ENCODE measurements around the gene OGFRL1.

OGFRL1 gene

DNA sequence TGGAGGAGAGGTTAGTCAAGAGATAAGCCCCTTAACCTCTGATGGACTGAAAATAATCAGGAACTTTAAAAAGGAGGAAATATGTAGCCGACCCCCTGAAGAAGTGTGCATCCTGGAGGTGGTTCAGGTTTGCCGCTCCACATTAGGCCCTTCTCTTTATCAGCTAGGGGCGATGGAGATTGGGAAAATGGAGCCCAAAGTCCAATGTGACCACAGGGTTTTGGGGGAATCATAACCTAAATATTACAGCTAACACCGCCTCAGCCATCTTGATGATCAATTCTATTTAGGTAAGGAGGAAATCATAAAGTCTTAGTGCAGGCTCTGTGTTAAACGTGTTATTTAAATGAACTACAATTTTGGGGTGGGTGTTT is 1.2 kb downstream of the OGFRL1 start:
- TF ChIP-seq, protein P1, sequence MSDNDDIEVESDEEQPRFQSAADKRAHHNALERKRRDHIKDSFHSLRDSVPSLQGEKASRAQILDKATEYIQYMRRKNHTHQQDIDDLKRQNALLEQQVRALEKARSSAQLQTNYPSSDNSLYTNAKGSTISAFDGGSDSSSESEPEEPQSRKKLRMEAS (IDR thresholded peaks at IDR 0.05) = no peak
- no peak for TF ChIP-seq ZBTB7A (IDR thresholded peaks at IDR 0.05; ENCODE audit: low read depth)

DNA sequence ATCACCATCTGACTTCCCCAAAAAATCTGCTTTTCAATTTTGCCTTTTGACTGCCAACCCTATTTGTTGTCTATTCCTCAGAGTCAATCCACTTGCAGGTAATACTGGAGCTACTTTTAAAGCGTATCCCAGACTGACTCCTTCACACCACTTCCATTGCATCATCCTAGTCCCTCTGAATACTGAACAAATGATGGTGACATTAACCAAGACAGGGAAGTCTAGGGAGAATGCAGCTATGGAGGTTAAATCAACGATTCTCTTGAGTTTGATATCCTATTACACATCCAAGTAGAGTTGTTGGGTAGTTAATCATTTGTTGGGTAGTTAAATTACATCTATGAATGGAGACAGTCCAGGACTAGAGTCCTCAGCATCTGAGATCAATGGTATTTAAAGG is 2.0 kb downstream of the OGFRL1 start:
- TF ChIP-seq EP300 (IDR thresholded peaks at IDR 0.05; ENCODE audit: borderline replicate concordance) (no peak), FOXM1 (IDR thresholded peaks at IDR 0.05; ENCODE audit: borderline replicate concordance, low read depth) (no peak), TAF1 (IDR thresholded peaks at IDR 0.05; ENCODE audit: low read depth) (no peak), TEAD4 (IDR thresholded peaks at IDR 0.05) (no peak), CEBPB (IDR thresholded peaks at IDR 0.05) (no peak)

DNA sequence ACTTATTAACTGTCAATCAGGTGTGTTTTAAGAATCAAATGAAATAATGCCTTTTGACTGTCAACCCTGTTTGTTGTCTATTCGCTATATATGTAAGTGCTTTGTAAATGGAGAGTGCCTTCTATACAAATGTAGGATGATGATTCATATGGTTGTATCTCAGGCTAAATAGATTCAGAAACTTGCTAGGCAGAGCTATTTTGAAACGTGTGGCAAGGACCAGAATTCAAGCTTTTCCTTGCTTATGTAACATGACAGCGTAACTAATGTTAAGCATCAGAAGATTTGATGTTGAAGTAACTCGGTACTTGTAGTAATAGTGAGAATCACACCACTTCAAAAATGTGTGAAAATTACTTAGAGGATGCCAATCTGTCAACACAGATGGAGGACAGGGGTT is 3.4 kb downstream of the OGFRL1 start:
- TF ChIP-seq YY1 (IDR thresholded peaks at IDR 0.05; ENCODE audit: low read depth) = no peak
- no peak for TF ChIP-seq TAF1 (IDR thresholded peaks at IDR 0.05; ENCODE audit: low read depth)
- TF ChIP-seq NFIC (IDR thresholded peaks at IDR 0.05) = no peak
- TF ChIP-seq EP300 (IDR thresholded peaks at IDR 0.05; ENCODE audit: borderline replicate concordance) = no peak
- no peak for TF ChIP-seq TEAD4 (IDR thresholded peaks at IDR 0.05)
- TF ChIP-seq, protein P2, sequence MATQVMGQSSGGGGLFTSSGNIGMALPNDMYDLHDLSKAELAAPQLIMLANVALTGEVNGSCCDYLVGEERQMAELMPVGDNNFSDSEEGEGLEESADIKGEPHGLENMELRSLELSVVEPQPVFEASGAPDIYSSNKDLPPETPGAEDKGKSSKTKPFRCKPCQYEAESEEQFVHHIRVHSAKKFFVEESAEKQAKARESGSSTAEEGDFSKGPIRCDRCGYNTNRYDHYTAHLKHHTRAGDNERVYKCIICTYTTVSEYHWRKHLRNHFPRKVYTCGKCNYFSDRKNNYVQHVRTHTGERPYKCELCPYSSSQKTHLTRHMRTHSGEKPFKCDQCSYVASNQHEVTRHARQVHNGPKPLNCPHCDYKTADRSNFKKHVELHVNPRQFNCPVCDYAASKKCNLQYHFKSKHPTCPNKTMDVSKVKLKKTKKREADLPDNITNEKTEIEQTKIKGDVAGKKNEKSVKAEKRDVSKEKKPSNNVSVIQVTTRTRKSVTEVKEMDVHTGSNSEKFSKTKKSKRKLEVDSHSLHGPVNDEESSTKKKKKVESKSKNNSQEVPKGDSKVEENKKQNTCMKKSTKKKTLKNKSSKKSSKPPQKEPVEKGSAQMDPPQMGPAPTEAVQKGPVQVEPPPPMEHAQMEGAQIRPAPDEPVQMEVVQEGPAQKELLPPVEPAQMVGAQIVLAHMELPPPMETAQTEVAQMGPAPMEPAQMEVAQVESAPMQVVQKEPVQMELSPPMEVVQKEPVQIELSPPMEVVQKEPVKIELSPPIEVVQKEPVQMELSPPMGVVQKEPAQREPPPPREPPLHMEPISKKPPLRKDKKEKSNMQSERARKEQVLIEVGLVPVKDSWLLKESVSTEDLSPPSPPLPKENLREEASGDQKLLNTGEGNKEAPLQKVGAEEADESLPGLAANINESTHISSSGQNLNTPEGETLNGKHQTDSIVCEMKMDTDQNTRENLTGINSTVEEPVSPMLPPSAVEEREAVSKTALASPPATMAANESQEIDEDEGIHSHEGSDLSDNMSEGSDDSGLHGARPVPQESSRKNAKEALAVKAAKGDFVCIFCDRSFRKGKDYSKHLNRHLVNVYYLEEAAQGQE (IDR thresholded peaks at IDR 0.05; ENCODE audit: low read depth) = no peak
- TF ChIP-seq, protein P3, sequence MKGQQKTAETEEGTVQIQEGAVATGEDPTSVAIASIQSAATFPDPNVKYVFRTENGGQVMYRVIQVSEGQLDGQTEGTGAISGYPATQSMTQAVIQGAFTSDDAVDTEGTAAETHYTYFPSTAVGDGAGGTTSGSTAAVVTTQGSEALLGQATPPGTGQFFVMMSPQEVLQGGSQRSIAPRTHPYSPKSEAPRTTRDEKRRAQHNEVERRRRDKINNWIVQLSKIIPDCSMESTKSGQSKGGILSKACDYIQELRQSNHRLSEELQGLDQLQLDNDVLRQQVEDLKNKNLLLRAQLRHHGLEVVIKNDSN (IDR thresholded peaks at IDR 0.05) = no peak
- TF ChIP-seq EGR1 (IDR thresholded peaks at IDR 0.05) = no peak
- TF ChIP-seq, protein P1 (IDR thresholded peaks at IDR 0.05) = no peak
- TF ChIP-seq RAD21 (IDR thresholded peaks at IDR 0.05; ENCODE audit: low read depth) = no peak
- TF ChIP-seq ZBTB7A (IDR thresholded peaks at IDR 0.05; ENCODE audit: low read depth) = no peak
- TF ChIP-seq FOXM1 (IDR thresholded peaks at IDR 0.05; ENCODE audit: borderline replicate concordance, low read depth) = no peak
- no peak for TF ChIP-seq TCF12 (IDR thresholded peaks at IDR 0.05; ENCODE audit: low read depth)
- TF ChIP-seq CEBPB (IDR thresholded peaks at IDR 0.05) = no peak
- TF ChIP-seq CREB1 (IDR thresholded peaks at IDR 0.05; ENCODE audit: low read depth) = no peak

DNA sequence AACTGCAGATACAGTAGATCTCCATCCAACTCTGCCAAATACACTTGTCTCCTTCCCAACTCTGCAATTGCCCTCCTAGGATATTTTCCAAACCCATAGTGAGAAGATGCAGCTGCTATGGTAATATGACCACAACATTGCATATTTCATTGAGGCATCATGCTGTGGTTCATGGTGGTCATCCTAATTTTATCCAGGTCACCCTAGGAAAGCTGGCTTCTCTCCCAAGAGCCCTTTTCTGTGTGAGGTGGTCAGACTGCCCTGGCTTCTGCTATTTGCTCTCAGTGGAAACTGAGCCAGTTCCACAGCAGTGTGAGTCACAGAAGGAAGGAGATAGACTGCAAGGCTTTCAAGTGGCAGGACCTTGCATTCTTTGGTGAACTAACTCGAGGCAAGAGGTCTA is 5.5 kb downstream of the OGFRL1 start:
- TF ChIP-seq TCF12 (IDR thresholded peaks at IDR 0.05; ENCODE audit: low read depth) = no peak
- TF ChIP-seq YY1 (IDR thresholded peaks at IDR 0.05; ENCODE audit: low read depth) = no peak
- TF ChIP-seq NFIC (IDR thresholded peaks at IDR 0.05) = no peak
- no peak for TF ChIP-seq CEBPB (IDR thresholded peaks at IDR 0.05)
- TF ChIP-seq TAF1 (IDR thresholded peaks at IDR 0.05; ENCODE audit: low read depth) = no peak
- TF ChIP-seq CREB1 (IDR thresholded peaks at IDR 0.05; ENCODE audit: low read depth) = no peak
- TF ChIP-seq, protein P1 (IDR thresholded peaks at IDR 0.05) = no peak
- no peak for TF ChIP-seq EGR1 (IDR thresholded peaks at IDR 0.05)
- TF ChIP-seq, protein P3 (IDR thresholded peaks at IDR 0.05) = no peak
- TF ChIP-seq FOXM1 (IDR thresholded peaks at IDR 0.05; ENCODE audit: borderline replicate concordance, low read depth) = no peak
- no peak for TF ChIP-seq TEAD4 (IDR thresholded peaks at IDR 0.05)
- no peak for TF ChIP-seq RAD21 (IDR thresholded peaks at IDR 0.05; ENCODE audit: low read depth)
- TF ChIP-seq, protein P2 (IDR thresholded peaks at IDR 0.05; ENCODE audit: low read depth) = no peak
- TF ChIP-seq ZBTB7A (IDR thresholded peaks at IDR 0.05; ENCODE audit: low read depth) = no peak
- no peak for TF ChIP-seq EP300 (IDR thresholded peaks at IDR 0.05; ENCODE audit: borderline replicate concordance)

DNA sequence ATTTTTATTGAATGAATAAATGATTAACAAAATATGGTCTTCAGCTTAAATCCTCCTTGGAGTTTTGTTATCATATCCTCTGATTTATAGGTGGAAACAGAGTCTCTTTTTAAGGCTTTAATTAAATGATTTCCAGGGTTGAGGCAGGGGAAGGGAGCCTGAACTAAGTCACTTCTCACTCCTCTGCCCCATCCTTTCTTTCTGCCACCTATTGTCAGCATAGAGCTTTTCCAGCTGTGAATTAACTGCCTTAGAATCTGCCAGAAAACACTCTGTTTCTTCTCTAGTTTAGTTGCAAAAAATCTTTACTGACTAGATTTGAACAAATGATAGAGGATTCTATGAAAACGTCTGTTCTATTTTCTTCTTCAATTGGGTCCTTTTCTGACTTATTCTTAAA is 9.8 kb downstream of the OGFRL1 start:
- TF ChIP-seq, protein P1 (IDR thresholded peaks at IDR 0.05) = no peak
- TF ChIP-seq FOXM1 (IDR thresholded peaks at IDR 0.05; ENCODE audit: borderline replicate concordance, low read depth) (no peak), EGR1 (IDR thresholded peaks at IDR 0.05) (no peak), CEBPB (IDR thresholded peaks at IDR 0.05) (no peak), YY1 (IDR thresholded peaks at IDR 0.05; ENCODE audit: low read depth) (no peak), TCF12 (IDR thresholded peaks at IDR 0.05; ENCODE audit: low read depth) (no peak), EP300 (IDR thresholded peaks at IDR 0.05; ENCODE audit: borderline replicate concordance) (no peak), TAF1 (IDR thresholded peaks at IDR 0.05; ENCODE audit: low read depth) (no peak), ZBTB7A (IDR thresholded peaks at IDR 0.05; ENCODE audit: low read depth) (no peak), NFIC (IDR thresholded peaks at IDR 0.05) (no peak), TEAD4 (IDR thresholded peaks at IDR 0.05) (no peak), CREB1 (IDR thresholded peaks at IDR 0.05; ENCODE audit: low read depth) (no peak), RAD21 (IDR thresholded peaks at IDR 0.05; ENCODE audit: low read depth) (no peak)
- TF ChIP-seq, protein P2 (IDR thresholded peaks at IDR 0.05; ENCODE audit: low read depth) = no peak
- TF ChIP-seq, protein P3 (IDR thresholded peaks at IDR 0.05) = no peak
